HepG2 (cell line): ENCODE results near the gene ANO4. TPM values are rescaled to one million over a fixed set of nuclear protein-coding genes. Genes with fewer than 3 reads are reported as not detected.
A peak's percentile ranks its signal among the peaks of the same experiment; 100 is the strongest.

Experiments used
- ATAC-seq: fragments of 200-7000 bp; cut with Tn5 transposase; 3 replicates; pipeline ENCODE4 v1.9.1; 2020; ENCODE audit warnings: mild to moderate bottlenecking, moderate library complexity
- BruUV-seq: library from RNA; stranded (reverse); fragments of 400-500 nt; replicated peaks from 2 replicates; lab custom pipeline; 2021; lab: Mats Ljungman, UMichigan
- CTCF ChIA-PET: fragments of 300-600 bp; formaldehyde crosslinking; extraction: SDS; loops from one replicate; lab custom pipeline; 2021; ENCODE audit warnings: low total read pairs, inconsistent platforms, low intra/inter-chr PET ratio; lab: Yijun Ruan, JAX
- POLR2A ChIA-PET: fragments of 350-600 bp; sonication (Branson Sonifier 250); formaldehyde crosslinking; loops from one replicate; lab custom pipeline; 2020; ENCODE audit warnings: antibody characterized with exemption, inconsistent platforms; lab: Yijun Ruan, JAX
- DNase-seq: peaks from one replicate; pipeline ENCODE4 v3.0.0-alpha.2; 2015; ENCODE audit warnings: low spot score
- FAIRE-seq: peaks from 3 replicates; lab custom pipeline; 2011; peaks lifted over from hg19 to GRCh38; lab: Jason Lieb, UNC
- H2AFZ ChIP-seq: one replicate; pipeline ENCODE4 v1.6.1; 2011; ENCODE audit warnings: low read length, inconsistent platforms
- H3K27ac ChIP-seq: fragments of 300-600 bp; 3 replicates; pipeline ENCODE4 v1.8.0; 2011; ENCODE audit warnings: mixed run types, mild to moderate bottlenecking, mixed read lengths, low read length, inconsistent platforms; ENCODE audit not compliant: insufficient read depth; ENCODE audit errors: extremely low read length
- H3K27me3 ChIP-seq, 2 experiments: fragments of 200-600 bp in 1 of 2; 2 replicates in 1 of 2; 3 replicates in 1 of 2; pipeline versions ENCODE4 v1.6.0 to v1.8.0; 2011; ENCODE audit warnings: low read length in 2 of 2, mild to moderate bottlenecking in 2 of 2, moderate library complexity in 2 of 2, inconsistent platforms in 1 of 2; ENCODE audit not compliant: insufficient read depth in 2 of 2, control insufficient read depth in 1 of 2
- H3K36me3 ChIP-seq, 2 experiments: fragments of 200-600 bp in 1 of 2; replicated peaks in 1 of 2; 2 replicates in 1 of 2; 3 replicates in 1 of 2; pipeline versions ENCODE4 v1.5.1 to v1.8.0; 2011; ENCODE audit warnings: low read length in 2 of 2, inconsistent platforms in 1 of 2; ENCODE audit not compliant: insufficient read depth in 2 of 2, control insufficient read depth in 1 of 2
- H3K4me1 ChIP-seq: 2 replicates; pipeline ENCODE4 v1.5.1; 2012; ENCODE audit warnings: low read length, inconsistent platforms; ENCODE audit not compliant: insufficient read depth
- H3K4me2 ChIP-seq: 2 replicates; pipeline ENCODE4 v1.6.0; 2011; ENCODE audit warnings: low read depth, low read length, inconsistent platforms
- H3K4me3 ChIP-seq, 3 experiments: fragments of 200-600 bp in 1 of 3; sonication (generic), shearing (Covaris generic) in 1 of 3; replicated peaks in 1 of 3; 2 replicates each; pipeline ENCODE4 v1.5.1; 2011 to 2016; ENCODE audit warnings: low read length in 3 of 3, inconsistent platforms in 2 of 3, low read depth in 2 of 3, mild to moderate bottlenecking in 2 of 3, control low read depth in 1 of 3, mixed read lengths in 1 of 3; ENCODE audit not compliant: insufficient read depth in 1 of 3
- H3K79me2 ChIP-seq: one replicate; pipeline ENCODE4 v1.6.1; 2011; ENCODE audit warnings: low read length, inconsistent platforms; ENCODE audit not compliant: insufficient read depth
- H3K9ac ChIP-seq: 2 replicates; pipeline ENCODE4 v1.6.0; 2011; ENCODE audit warnings: mild to moderate bottlenecking, low read depth, low read length, inconsistent platforms; ENCODE audit not compliant: insufficient read depth
- H3K9me3 ChIP-seq: 2 replicates; pipeline ENCODE4 v1.5.1; 2012; ENCODE audit warnings: mild to moderate bottlenecking, low read length
- H4K20me1 ChIP-seq: 2 replicates; pipeline ENCODE4 v1.6.0; 2011; ENCODE audit warnings: inconsistent platforms, mild to moderate bottlenecking, low read length, moderate library complexity; ENCODE audit not compliant: insufficient read depth
- CTCF ChIP-seq: sonication (generic); formaldehyde crosslinking; IDR thresholded peaks from 2 replicates; pipeline ENCODE4 v1.5.0; 2020; ENCODE audit warnings: mild to moderate bottlenecking, missing genetic modification reagents, moderate library complexity
- STAG1 ChIP-seq: sonication (generic); formaldehyde crosslinking; IDR thresholded peaks from 2 replicates; pipeline ENCODE4 v1.4.0; 2020; ENCODE audit warnings: missing genetic modification reagents
- TERF1 ChIP-seq: sonication (generic); formaldehyde crosslinking; IDR thresholded peaks from 2 replicates; pipeline ENCODE4 v1.8.0; 2022; ENCODE audit warnings: mild to moderate bottlenecking, missing genetic modification reagents, moderate library complexity
- TSC22D2 ChIP-seq: sonication (generic); formaldehyde crosslinking; IDR thresholded peaks from 2 replicates; pipeline ENCODE4 v1.5.1; 2020; ENCODE audit warnings: missing genetic modification reagents, mild to moderate bottlenecking, borderline replicate concordance
- WGBS: methylation state at CpG from one replicate; pipeline ENCODE4 v1.1.6; 2017; ENCODE audit warnings: low lambda C conversion rate; 5-methylcytosine and 5-hydroxymethylcytosine counted together
- in situ Hi-C: cut with HindIII; loops from 2 replicates; pipeline ENCODE4 v1.10.0; 2017; ENCODE audit warnings: low pct_unique_long_range_greater_than_20kb; ENCODE audit not compliant: extremely low pct_ligation_motif_present
- intact Hi-C: fragments of 100-400 bp; cut with micrococcal nuclease; formaldehyde crosslinking; loops from one replicate; pipeline ENCODE4 v1.10.0; 2022; ENCODE audit not compliant: unreplicated experiment
- polyA plus RNA-seq, 8 experiments: library from polyadenylated mRNA; depleted of rRNA in 3 of 8; stranded (reverse) in 7 of 8; unstranded in 1 of 8; fragments of >200 nt; fragmentation: Illumina TruSeq in 4 of 8; extraction: Trizol in 4 of 8; gene quantifications; 2 replicates each; pipeline versions ENCODE4 v1.2.1 to v1.2.3, GENCODE V29; 2011 to 2016; ENCODE audit warnings: low read depth in 4 of 8, missing spikeins in 1 of 8, mixed read lengths in 1 of 8; ENCODE audit not compliant: insufficient read depth in 1 of 8
- total RNA-seq, 5 experiments: library from RNA; depleted of rRNA; stranded (reverse); fragments of >200 nt; fragmentation: Illumina TruSeq; extraction: Trizol; gene quantifications; 2 replicates each; pipeline ENCODE4 v1.2.3, GENCODE V29; 2016; ENCODE audit warnings: low read depth in 1 of 5

ANO4 gene
- total and polyA plus RNA-seq, 2 of the 13 experiments (the other 11 are each of a cell fraction or from before 2014, with no cell fraction given): not detected

GRCh38 chr12:100926669-100927248 is 132.2 kb downstream of the ANO4 start:
- POLR2A ChIA-PET: no interaction called here
- BruUV-seq: no TSS peak

More at GRCh38 chr12:100926669-100927248, 132.2 kb downstream of the ANO4 start:
- Histone ChIP-seq H3K4me3 (no peak overlapping the region), H3K4me1 (no peaks in the 10 kb centered on the region), H3K4me2 (no peak overlapping the region), H3K36me3 (no peaks in the 10 kb centered on the region), H3K27me3 (no peaks in the 10 kb centered on the region), H3K79me2 (no peaks in the 10 kb centered on the region), H4K20me1 (no peaks in the 10 kb centered on the region), H2AFZ (no peak overlapping the region), H3K9me3 (no peaks in the 10 kb centered on the region), H3K9ac (no peak overlapping the region), H3K27ac (no peak overlapping the region)
- intact Hi-C loops: no loop called here
- in situ Hi-C loops: no loop called here
- WGBS: 0% methylated on average over 1 of the region's 1 CpG
- ATAC-seq (peak; percentile 90), DNase-seq (peak; percentile 25), FAIRE-seq (peak; percentile 40)
- TF ChIP-seq TSC22D2 (no peak), STAG1 (CRISPR knock-in tag) (peak; percentile 53), CTCF (CRISPR knock-in tag) (peak; percentile 52), TERF1 (CRISPR knock-in tag) (no peak)
- CTCF ChIA-PET: no interaction called here
